KOPT-K1 (cell line): Measurements from ENCODE around the gene CYGB.
"Not testable (repeated sequence)": the region's sequence is repeated elsewhere in the genome, so short reads cannot be mapped to it uniquely, and the experiment has no call there.

ENCODE experiments used
- H3K27ac ChIP-seq: fragments of 200-600 bp; sonication (generic); 2 replicates; pipeline ENCODE4 v1.5.1; 2016; ENCODE audit warnings: antibody characterized with exemption, mild to moderate bottlenecking, low read depth, low read length; ENCODE audit not compliant: poor library complexity, severe bottlenecking
- H3K36me3 ChIP-seq: fragments of 200-600 bp; sonication (generic); 2 replicates; pipeline ENCODE4 v1.5.1; 2017; ENCODE audit warnings: antibody characterized with exemption, mild to moderate bottlenecking, low read length, moderate library complexity; ENCODE audit not compliant: insufficient read depth
- H3K9me3 ChIP-seq: fragments of 200-600 bp; sonication (generic); 2 replicates; pipeline ENCODE4 v1.5.1; 2017; ENCODE audit warnings: antibody characterized with exemption, low read length, mild to moderate bottlenecking; ENCODE audit not compliant: insufficient read depth, poor library complexity, severe bottlenecking

CYGB gene

DNA sequence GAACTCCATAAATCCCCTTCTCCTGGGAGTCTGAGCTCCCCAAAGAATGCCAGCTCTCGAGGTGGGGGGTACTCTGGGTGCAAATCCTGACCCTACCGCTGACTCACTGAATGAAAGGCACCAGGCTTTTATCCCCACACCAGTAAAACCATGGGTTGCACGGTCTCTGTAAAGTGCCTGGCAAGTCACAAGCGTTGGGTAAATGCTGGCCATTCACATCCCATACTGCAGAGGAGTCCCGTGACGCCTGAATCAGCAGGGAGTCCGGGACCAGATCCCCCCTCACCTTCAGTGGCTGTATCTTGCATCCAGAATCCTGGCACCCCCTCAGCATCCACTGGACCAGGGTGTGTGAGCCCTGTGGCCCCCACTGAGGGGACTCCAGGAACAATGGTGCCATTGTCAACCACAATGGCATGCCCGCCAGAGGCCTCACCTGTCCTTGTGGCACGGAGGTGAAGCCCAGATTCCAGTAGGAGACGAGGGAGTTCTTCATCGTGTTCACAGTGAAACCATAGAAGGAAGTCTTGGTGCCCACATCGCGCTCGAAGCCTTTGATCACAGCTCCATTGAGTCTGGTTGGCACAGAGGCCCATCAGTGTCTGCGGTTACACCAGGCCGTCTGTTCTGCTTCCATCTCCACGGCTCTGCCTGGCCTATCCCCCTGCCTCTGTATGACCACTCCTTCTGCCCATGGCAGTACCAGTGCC lies 34.8 kb upstream of the CYGB start:
- Histone ChIP-seq H3K36me3 (peaks cover 8% of the 10 kb centered on the region; the same call in 1 of the 2 replicates), H3K27ac (no peak overlapping the region), H3K9me3 (no peaks in the 10 kb centered on the region)

DNA sequence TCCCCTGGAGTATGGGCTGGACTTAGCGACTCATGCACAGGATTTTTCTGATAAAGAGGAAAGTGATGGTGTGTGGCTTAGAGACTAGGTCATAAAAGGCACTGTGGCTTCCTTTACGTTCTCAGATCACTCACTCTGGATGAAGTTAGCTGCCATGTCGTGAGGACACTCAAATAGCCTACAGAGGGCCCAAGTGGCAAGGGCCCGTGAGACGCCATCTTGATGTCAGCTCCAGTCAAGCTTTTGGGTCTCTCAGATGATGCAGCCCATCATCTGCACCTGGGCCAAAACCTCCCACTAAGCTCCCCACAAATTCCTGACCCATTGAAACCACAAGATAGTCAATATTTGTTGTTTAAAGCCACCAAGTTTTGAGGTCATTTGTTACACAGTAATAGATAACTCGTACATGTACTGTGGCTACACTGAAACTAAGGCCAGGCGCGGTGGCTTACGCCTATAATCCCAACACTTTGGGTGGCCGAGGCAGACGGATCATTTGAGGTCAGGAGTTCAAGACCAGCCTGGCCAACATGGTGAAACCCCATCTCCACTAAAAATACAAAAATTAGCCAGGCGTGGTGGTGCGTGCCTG lies 33.5 kb upstream of the CYGB start:
- Histone ChIP-seq H3K27ac (no peak overlapping the region), H3K36me3 (peaks cover 22% of the 10 kb centered on the region), H3K9me3 (no peaks in the 10 kb centered on the region)

DNA sequence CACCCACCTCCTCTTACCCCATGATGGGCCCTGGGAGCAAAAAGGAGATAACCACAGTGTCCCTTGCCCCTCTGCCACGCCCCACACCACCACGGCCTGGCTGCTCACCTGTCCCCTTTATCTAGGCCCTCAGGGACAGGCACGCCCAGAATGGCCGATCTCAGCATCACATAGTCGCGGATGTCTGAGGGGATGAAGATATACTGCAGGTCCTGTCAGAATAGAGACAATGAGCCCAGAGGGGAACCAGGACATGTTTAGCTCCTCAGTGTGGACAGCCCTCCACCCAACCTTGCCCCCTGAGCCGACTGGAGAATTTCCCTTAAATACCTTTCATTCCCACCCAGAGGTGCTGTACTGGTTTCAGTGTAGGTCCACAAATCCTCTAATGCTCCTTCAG lies 32.9 kb upstream of the CYGB start:
- Histone ChIP-seq H3K9me3 (no peaks in the 10 kb centered on the region), H3K36me3 (peaks cover 27% of the 10 kb centered on the region), H3K27ac (no peak overlapping the region)

DNA sequence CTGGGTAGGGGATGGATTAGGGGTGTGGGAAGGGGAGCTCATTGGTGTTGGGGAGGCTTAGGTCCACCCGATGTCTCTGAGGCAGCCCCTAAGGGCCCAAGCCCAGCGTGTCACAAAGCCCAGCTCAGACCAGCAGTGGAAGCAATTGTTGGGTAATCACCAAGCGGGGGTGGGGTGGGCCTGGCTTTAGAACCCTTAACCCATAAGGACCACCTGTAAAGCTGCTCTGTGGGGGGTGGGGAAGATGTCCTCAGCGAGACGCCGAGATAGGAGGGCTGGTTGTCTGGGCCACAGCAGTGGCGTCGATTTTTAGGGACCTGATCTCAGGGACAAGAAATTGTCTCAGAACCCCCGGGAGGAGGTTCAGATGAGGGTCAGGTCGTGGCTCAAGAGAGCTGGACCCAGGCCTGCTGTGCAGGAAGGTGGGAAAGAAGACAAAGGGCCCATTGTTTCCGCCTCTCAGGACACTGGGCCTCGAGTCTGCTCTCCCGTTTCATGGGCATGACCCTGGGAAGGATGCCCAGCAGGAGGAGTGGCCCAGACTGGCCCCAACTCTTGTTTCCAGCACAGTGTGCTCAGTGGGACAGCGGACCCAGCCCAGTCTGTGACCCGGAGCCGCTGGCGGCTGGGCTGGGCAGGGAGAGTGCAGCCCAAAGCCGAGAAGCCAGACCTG lies 32.2 kb upstream of the CYGB start:
- H3K27ac ChIP-seq: no peak overlapping the region

DNA sequence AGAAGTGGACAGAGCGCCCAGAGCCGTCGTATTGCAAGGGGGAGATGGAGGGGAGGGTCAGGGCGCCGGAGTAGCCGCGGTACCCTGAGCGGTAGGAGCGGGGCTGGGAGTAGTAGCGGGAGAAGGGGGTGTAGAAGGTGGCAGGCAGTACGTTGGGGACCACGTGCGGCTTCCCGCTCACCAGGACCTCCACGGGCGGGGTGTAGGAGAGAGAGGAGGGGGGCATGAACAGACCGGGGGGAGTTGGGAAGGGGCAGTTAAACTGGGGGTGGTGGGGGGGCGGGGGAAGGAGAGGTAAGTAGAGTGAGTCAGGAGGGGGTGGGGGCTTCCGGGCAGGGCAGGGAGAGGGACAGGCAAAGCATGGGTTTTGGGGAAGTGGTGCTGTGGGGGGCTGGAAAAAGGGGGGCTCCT lies 31.3 kb upstream of the CYGB start:
- peaks cover 43% of the 10 kb centered on the region for H3K36me3 ChIP-seq
- no peaks in the 10 kb centered on the region for H3K9me3 ChIP-seq
- H3K27ac ChIP-seq: no peak overlapping the region

More for the DNA sequence above, 32.2 kb upstream of the CYGB start:
- no peaks in the 10 kb centered on the region for H3K9me3 ChIP-seq
- H3K36me3 ChIP-seq: peaks cover 34% of the 10 kb centered on the region

DNA sequence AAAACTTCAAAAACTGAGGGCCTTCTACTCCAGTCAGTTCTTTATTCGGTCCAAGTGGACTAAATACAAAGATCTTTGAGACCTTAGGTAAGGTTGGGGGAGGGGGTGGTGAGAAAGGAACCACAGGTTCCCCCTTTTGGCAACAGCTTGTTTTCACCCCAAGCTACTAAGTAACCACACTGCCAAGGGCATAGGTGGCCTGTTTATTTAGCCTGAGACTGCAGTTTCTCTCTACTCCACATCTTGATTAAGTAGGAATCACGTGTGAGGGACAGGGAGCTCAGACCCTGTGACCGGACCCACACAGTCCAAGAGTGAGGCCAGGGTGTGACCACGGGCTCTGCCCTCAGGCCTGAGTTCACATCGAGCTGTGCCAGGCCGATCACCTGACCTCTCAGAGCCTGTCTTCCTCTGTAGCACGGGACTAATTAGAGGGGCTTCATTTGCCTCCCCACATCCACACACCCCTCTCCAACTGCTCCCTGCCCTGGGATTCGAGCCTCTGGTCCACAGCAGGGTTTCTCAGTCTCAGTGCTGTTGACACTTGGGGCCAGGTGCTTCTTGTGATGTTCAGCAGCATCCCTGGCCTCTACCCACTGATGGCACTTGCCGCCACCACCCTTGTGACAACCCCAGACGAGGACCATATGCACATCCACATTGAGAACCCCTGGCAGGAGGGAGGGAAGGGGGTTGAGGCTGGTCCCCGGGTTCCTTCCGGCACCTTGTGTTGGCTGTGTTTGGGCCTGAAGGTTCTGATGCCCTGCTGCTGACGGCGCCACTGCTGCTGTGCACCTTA lies 30.3 kb upstream of the CYGB start:
- Histone ChIP-seq H3K36me3 (peaks cover 53% of the 10 kb centered on the region), H3K9me3 (no peaks in the 10 kb centered on the region), H3K27ac (no peak overlapping the region)

DNA sequence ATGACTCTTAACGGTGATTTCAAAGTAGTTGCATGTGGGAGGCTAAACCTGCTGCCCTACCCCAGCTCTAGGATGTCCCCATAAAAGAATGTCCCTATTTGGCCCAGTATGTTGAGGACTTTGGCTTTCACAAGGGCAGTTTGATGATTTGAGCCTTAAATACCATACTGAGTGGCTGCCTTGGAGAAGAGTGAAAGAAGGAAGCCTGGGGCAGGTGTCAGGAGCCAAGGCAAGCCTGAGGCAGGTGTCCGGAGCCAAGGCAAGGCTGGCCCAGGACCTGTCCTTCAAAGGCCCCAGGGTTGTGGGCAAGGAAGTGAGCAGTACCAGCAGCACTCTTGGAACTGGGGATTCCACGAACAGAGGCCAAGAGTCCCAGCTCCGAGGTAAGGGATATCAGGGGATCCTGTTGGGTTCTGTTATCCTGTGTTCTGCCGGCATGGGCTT lies 29.5 kb upstream of the CYGB start:
- Histone ChIP-seq H3K27ac (no peak overlapping the region), H3K9me3 (no peaks in the 10 kb centered on the region), H3K36me3 (peaks cover 61% of the 10 kb centered on the region)

DNA sequence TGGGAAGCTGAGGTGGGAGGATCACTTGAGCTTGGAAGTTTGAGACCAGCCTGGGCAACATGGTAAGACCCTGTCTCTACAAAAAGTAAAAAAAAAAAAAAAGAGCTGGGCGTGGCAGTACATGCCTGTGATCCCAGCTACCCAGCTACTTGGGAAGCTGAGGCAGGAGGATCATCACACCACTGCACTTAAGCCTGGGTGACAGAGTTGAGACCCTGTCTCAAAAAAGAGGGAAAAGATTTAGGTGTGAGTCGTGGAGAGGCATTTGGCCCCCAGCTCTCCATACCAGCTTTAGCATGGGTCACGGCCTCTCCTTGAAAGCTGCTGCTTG lies 29.1 kb upstream of the CYGB start:
- H3K9me3 ChIP-seq: no peaks in the 10 kb centered on the region
- no peak overlapping the region for H3K27ac ChIP-seq
- peaks cover 65% of the 10 kb centered on the region for H3K36me3 ChIP-seq

DNA sequence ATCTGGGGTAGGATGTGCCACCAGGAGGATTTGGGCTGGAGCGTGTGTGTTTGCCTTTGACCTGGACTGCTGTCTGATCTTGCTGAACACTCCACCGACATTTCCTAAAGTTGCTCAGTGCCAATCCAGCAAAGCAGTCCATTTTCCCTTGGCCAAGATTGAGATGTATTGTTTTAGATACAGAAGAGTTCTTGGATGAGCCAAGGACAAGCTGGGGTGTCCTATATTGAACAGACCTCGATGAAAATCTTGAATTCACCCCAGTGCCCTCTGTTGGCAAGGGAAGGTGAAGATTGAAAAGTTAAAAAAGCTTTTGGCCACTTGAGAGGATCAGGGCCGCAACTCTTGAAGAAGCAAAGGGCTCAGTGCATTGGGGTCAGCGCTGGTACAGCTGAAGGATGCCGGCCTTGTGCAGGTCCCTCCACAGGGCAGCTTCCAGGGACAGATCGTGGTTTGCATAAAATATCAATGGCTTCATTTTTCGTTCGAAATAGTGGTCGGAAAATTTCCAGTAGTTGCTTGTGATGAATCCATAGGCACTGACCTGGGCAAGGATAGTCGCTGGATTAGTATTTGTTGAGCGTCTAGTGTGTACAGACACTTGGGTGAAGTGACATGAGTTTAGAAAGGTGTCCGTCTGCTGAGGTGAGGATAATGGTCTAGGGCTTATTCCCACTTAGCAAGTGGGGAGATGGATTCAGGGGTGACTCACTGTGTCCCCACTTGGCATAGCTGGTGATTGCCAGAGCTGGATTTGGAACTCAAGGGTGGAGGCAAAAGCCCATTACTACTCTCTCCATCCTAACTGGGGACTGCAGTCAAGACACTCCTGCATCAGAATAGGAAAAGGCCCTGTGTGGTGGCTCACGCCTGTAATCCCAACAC lies 28.5 kb upstream of the CYGB start:
- no peak overlapping the region for H3K27ac ChIP-seq
- peaks cover 71% of the 10 kb centered on the region for H3K36me3 ChIP-seq
- H3K9me3 ChIP-seq: no peaks in the 10 kb centered on the region

DNA sequence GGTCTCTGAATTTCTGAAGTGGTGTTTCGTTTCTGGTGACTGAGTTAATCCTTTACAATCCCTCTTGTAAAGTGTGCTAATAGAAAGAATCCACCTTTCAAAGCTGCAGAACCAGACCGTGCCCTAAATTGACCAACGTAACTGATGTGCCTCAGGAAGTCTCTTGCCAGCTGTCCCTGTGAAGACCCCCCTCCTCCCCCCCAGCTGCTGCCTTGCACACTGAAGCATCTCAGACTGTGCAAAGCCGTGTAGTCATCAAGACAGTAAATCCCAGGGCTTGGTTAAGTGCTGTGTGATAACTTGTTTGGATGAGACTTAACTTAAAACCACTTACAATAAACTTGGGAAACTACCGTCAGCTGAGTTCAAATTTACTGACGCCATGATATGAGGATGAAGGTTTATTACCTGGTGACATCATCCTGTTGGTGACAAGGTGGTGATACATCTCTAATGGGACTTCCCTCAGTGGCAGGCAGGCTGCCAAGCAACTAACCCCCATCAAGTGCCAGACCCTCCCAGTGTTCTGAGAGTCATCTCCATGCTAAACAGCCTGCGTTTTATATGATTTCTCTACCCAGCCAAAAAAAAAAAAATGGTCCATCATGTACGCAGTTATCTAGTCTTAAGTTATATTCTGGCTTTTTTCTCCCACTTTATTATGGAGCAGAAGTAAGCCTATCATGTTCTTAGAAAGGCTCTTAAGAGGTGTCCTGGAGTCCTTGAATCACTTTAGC lies 27.6 kb upstream of the CYGB start:
- not testable (repeated sequence) for H3K27ac ChIP-seq, H3K9me3 ChIP-seq
- H3K36me3 ChIP-seq: peaks cover 79% of the 10 kb centered on the region

DNA sequence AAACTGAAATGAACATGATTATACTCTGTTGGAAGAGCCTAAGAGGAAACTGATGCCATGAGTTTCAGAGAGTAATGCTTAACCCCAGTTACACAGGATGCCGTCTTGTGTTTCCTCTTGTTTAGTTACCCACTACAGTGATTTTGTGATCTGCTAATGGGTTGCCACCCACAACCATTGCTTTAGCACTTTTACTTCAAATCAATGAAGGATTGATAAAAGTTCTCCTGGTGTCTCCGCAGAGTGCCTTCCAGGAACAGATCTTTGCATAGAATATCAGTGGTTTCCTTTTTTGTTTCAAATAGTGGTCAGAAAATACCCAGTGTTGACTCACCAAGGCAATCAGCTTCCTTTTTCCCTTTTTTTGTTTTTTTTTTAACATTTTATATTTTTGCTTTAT lies 25.9 kb upstream of the CYGB start:
- not testable (repeated sequence) for H3K27ac ChIP-seq, H3K9me3 ChIP-seq
- peaks cover 96% of the 10 kb centered on the region for H3K36me3 ChIP-seq

DNA sequence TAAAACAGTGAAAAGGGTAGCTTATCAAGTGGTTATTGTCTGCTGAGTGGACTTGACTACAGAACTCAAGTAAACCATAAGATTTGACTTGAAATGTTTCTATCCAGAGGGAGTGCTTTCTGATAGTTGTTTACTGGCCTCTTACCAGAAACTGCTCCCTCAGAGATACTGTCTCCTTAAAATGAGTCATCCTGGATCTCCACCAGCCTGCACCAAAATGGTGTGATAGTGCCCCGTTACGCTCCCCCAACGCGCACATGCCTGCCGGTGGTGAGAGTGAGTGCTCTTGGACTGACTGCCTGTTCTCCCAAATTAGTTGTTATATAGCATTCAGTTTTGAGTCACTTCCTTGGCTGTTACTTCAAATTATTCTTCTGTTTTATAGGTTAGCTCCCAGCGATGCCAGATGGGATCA lies 25.2 kb upstream of the CYGB start:
- peaks cover 92% of the 10 kb centered on the region for H3K36me3 ChIP-seq
- H3K27ac ChIP-seq: no peak overlapping the region
- H3K9me3 ChIP-seq: no peaks in the 10 kb centered on the region

DNA sequence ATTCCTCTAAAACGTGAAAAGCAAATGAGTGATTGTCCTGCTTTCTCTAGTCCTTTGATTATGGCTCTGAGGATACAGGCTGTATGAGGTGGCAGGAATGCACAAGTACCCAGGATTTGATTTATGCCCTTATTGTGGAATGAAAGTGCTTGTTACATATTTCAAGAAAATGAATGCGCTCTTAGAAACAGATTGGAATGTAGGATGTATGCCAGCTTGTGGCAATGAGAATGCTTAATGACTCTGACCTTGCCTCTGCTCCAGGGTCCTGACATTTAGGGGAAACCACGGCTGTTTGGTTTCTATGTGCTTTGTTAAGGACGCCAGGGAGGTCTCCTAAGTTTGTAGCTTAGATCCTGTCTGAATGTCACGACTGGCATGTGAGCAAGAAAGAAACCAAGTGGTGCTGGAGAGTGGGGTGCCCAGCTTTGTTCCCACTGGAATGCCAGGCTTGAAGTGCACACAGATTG lies 24.3 kb upstream of the CYGB start:
- Histone ChIP-seq H3K9me3 (no peaks in the 10 kb centered on the region), H3K27ac (no peak overlapping the region), H3K36me3 (peaks cover 83% of the 10 kb centered on the region)

DNA sequence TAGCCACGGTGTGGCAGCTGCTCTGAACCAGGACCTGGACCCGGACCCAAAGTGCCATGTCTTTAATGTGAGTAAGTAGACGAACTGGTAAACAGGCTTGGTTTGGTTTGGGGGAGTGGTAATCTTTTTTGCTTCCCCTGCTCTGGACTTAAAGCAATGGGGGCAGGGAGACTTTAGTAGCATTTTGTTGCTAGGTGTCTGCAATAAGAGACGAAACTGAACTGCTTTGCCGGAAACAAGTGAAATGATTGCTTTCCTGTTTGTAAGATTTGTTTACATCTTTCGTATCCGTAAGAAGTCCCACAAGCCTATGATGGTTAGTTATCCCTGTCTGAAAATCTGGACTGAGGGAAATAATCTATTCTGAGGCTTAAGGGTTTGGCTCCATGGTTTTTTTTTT lies 23.8 kb upstream of the CYGB start:
- H3K9me3 ChIP-seq: no peaks in the 10 kb centered on the region
- H3K27ac ChIP-seq: no peak overlapping the region
- H3K36me3 ChIP-seq: peaks cover 78% of the 10 kb centered on the region
